Measurements from ENCODE around the gene UTY. TPM values are rescaled to one million over a fixed set of nuclear protein-coding genes. Genes with fewer than 3 reads are reported as not detected.

Gene UTY
- 10 to 100 TPM; 25.6 to 39.8 TPM for total RNA-seq

GRCh38 chrY:13479828-13480227, at the start of gene UTY:
UTY (minus strand) TSS chrY:13480033; CDS start chrY:13479665, 368 bp downstream.
- intact Hi-C loops (cut with DNase I): loop anchor here (10.0 kb wide), 1 partner anchor 225 kb away; the partner anchor contains the start of gene TMSB4Y
- 0% methylated on average over 9 of the region's 18 CpGs for WGBS
- peak; percentile 88 for DNase-seq (ENCODE audit: low spot score)
- Histone ChIP-seq H3K4me3 (peak within 1 kb of the TSS; percentile 60 to 61), H3K9me3 (no peaks in the 10 kb centered on the region), H3K27me3 (replicated peaks; ENCODE audit: insufficient read depth) (no peaks in the 10 kb centered on the region), H3K4me1 (replicated peaks) (no peaks in the 10 kb centered on the region), H3K27ac (peak within 1 kb of the TSS; percentile 92 to 93), H3K36me3 (no peaks in the 10 kb centered on the region)
- TF ChIP-seq POLR2A (IDR thresholded peaks at IDR 0.05): no peak
- peak; percentile 92 for TF ChIP-seq POLR2AphosphoS5 (IDR thresholded peaks at IDR 0.05)

DNA sequence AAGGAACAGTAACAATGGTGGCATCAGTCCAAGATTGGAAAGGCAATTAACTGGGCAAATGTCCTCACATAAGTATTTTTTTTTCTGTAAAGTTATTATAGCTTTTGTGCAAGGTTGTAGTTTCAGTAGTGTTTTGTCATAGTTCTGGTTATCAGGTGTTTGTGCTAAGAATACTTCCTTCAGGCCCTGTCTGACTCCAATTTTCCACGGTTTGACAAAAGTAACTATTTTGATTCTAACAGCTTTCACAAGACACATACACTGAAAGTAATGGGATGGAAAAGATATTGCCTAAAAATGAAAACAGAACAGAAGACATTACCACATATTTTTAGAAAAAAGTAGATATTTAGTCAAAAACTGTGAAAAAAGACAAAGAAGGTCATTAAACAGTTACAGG, 40.6 kb upstream of the UTY start:
- WGBS: 50% methylated on average over 1 of the region's 1 CpG

DNA sequence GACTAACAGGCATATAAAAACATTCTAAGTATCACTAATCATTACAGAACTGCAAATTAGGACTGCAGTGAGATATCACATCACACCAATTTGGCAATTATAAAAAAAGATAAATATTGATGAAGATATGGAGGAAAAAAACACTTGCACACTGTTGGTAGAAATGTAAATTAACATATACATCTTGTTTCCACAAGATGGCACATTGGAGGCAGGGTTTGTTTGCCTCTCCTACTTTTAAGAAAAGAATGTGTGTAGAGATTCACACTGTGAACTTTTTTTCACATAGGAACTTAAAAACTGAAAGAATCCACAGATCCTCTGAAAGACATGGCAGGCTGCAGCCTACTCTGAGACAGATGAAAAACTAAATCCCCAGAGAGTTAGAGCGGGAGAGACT, 21.4 kb upstream of the UTY start:
- WGBS: 91% methylated on average over 1 of the region's 1 CpG

More for the DNA sequence above, 40.6 kb upstream of the UTY start:
- TF ChIP-seq, protein P1, sequence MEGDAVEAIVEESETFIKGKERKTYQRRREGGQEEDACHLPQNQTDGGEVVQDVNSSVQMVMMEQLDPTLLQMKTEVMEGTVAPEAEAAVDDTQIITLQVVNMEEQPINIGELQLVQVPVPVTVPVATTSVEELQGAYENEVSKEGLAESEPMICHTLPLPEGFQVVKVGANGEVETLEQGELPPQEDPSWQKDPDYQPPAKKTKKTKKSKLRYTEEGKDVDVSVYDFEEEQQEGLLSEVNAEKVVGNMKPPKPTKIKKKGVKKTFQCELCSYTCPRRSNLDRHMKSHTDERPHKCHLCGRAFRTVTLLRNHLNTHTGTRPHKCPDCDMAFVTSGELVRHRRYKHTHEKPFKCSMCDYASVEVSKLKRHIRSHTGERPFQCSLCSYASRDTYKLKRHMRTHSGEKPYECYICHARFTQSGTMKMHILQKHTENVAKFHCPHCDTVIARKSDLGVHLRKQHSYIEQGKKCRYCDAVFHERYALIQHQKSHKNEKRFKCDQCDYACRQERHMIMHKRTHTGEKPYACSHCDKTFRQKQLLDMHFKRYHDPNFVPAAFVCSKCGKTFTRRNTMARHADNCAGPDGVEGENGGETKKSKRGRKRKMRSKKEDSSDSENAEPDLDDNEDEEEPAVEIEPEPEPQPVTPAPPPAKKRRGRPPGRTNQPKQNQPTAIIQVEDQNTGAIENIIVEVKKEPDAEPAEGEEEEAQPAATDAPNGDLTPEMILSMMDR (IDR thresholded peaks at IDR 0.05): no peak
- no peak for TF ChIP-seq POLR2A (IDR thresholded peaks at IDR 0.05)
- no peak for TF ChIP-seq POLR2AphosphoS5 (IDR thresholded peaks at IDR 0.05)
- Histone ChIP-seq H3K36me3 (no peaks in the 10 kb centered on the region), H3K9me3 (no peaks in the 10 kb centered on the region), H3K27ac (no peak overlapping the region), H3K4me3 (no peak overlapping the region), H3K4me1 (replicated peaks) (no peaks in the 10 kb centered on the region), H3K27me3 (replicated peaks; ENCODE audit: insufficient read depth) (no peaks in the 10 kb centered on the region)
- DNase-seq (ENCODE audit: low spot score): no peak
- intact Hi-C loops (cut with DNase I): no loop called here

DNA sequence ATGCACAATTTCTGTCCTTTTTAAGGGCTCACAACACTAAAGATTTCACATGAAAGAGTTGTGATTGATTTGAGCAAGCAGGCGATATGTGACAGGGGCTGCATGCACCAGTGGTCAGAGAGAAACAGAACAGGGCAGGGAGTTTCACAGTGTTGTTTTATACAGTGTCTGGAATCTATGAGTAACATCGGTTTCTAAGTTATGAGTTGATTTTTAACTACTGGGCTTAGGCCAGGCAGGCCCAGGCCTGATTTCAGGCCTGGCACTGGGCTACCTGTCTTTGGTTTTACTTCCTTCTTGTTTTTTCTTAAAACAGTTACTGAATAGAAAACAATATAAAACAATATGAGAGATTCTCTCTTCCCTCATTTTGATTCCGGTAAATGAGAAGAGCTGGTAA, 13.9 kb upstream of the UTY start:
- H3K27ac ChIP-seq: peak overlapping the region; percentile 27 to 30
- intact Hi-C loops (cut with DNase I): no loop called here
- TF ChIP-seq POLR2A (IDR thresholded peaks at IDR 0.05) (no peak), POLR2AphosphoS5 (IDR thresholded peaks at IDR 0.05) (no peak)
- TF ChIP-seq, protein P1 (IDR thresholded peaks at IDR 0.05): no peak
- H3K4me1 ChIP-seq (replicated peaks): no peaks in the 10 kb centered on the region
- no peak for DNase-seq (ENCODE audit: low spot score)
- no peaks in the 10 kb centered on the region for H3K27me3 ChIP-seq (replicated peaks; ENCODE audit: insufficient read depth)
- 28% methylated on average over 3 of the region's 3 CpGs for WGBS
- no peak overlapping the region for H3K4me3 ChIP-seq
- no peaks in the 10 kb centered on the region for H3K36me3 ChIP-seq
- H3K9me3 ChIP-seq: no peaks in the 10 kb centered on the region

More for the DNA sequence above, 21.4 kb upstream of the UTY start:
- intact Hi-C loops (cut with DNase I): no loop called here
- H3K4me1 ChIP-seq (replicated peaks): no peaks in the 10 kb centered on the region
- no peak overlapping the region for H3K27ac ChIP-seq
- no peak for DNase-seq (ENCODE audit: low spot score)
- H3K27me3 ChIP-seq (replicated peaks; ENCODE audit: insufficient read depth): no peaks in the 10 kb centered on the region
- no peaks in the 10 kb centered on the region for H3K36me3 ChIP-seq
- no peaks in the 10 kb centered on the region for H3K9me3 ChIP-seq
- H3K4me3 ChIP-seq: no peak overlapping the region
- TF ChIP-seq, protein P1 (IDR thresholded peaks at IDR 0.05): peak in 1 of 4 experiments; percentile 12
- TF ChIP-seq POLR2A (IDR thresholded peaks at IDR 0.05) (no peak), POLR2AphosphoS5 (IDR thresholded peaks at IDR 0.05) (no peak)

GRCh38 chrY:13492408-13492807, 12.6 kb upstream of the UTY start:
- Histone ChIP-seq H3K9me3 (no peaks in the 10 kb centered on the region), H3K4me1 (replicated peaks) (no peaks in the 10 kb centered on the region), H3K4me3 (no peak overlapping the region), H3K27me3 (replicated peaks; ENCODE audit: insufficient read depth) (no peaks in the 10 kb centered on the region), H3K36me3 (no peaks in the 10 kb centered on the region), H3K27ac (no peak overlapping the region)
- intact Hi-C loops (cut with DNase I): no loop called here
- 79% methylated on average over 2 of the region's 2 CpGs for WGBS
- TF ChIP-seq POLR2A (IDR thresholded peaks at IDR 0.05) (no peak), POLR2AphosphoS5 (IDR thresholded peaks at IDR 0.05) (no peak)
- TF ChIP-seq, protein P1 (IDR thresholded peaks at IDR 0.05): no peak
- no peak for DNase-seq (ENCODE audit: low spot score)
